Tibial artery (tissue), 4 donors: ENCODE data around the gene ABCB4.

Experiments used
- DNase-seq, 2 donors: peaks; one replicate each; pipeline ENCODE4 v3.0.0-alpha.2; 2019
- H3K27ac ChIP-seq, 2 donors: fragments of 200-600 bp; sonication (generic) in 1 of 2; 1 replicate in 1 of 2; 2 replicates in 1 of 2; pipeline ENCODE4 v1.5.1; 2018 to 2019; ENCODE audit warnings: mild to moderate bottlenecking in 1 of 2
- H3K27me3 ChIP-seq, 2 donors: fragments of 200-600 bp; sonication (generic) in 1 of 2; one replicate each; pipeline versions ENCODE4 v1.5.1 to v1.6.0; 2016 to 2019
- H3K36me3 ChIP-seq, 3 donors: fragments of 200-600 bp; sonication (generic) in 2 of 3; one replicate each; pipeline ENCODE4 v1.5.1; 2016 to 2019; ENCODE audit warnings: mild to moderate bottlenecking in 2 of 3
- H3K4me1 ChIP-seq, 4 donors: fragments of 200-600 bp; sonication (generic) in 2 of 4; 1 replicate in 3 of 4; 2 replicates in 1 of 4; pipeline ENCODE4 v1.5.1; 2016 to 2019
- H3K4me3 ChIP-seq, 2 donors: fragments of 200-600 bp; sonication (generic) in 1 of 2; 1 replicate in 1 of 2; 2 replicates in 1 of 2; pipeline ENCODE4 v1.5.1; 2018 to 2019; ENCODE audit warnings: mild to moderate bottlenecking in 2 of 2
- H3K9me3 ChIP-seq, 3 donors: fragments of 200-600 bp; sonication (generic) in 1 of 3; one replicate each; pipeline ENCODE4 v1.5.1; 2016 to 2019
- CTCF ChIP-seq, 2 experiments: fragments of 200-600 bp in 1 of 2; fragments of 450-650 bp in 1 of 2; IDR thresholded peaks; one replicate each; pipeline ENCODE4 v1.5.1; 2017 to 2019; ENCODE audit warnings: antibody characterized with exemption in 2 of 2, mild to moderate bottlenecking in 1 of 2, moderate library complexity in 1 of 2
- intact Hi-C: fragments of 100-400 bp; cut with DNase I; formaldehyde crosslinking; loops from one replicate; pipeline ENCODE4 v1.15.0; 2023; ENCODE audit warnings: low total_unique reads

The ABCB4 gene

DNA sequence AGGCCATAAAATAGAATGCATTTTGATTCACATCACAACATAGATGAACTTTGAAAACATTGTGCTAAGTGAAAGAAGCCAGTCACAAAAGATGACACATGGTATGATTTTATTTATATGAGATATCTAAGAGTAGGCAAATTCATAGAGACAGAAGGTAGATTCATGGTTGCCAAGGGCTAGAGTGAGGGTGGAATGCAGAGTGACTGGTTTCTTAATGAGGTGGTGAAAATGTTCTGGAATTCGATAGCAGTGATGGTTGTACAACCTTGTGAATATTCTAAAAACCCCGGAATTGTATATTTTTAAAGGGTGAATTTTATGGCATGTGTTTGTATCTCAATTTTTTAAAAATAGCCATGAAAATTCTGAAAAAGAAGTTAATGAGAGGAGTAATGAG lies 42.9 kb downstream of the ABCB4 start:
- H3K27me3 ChIP-seq = no peaks in the 10 kb centered on the region
- intact Hi-C loops = no loop called here
- no peaks in the 10 kb centered on the region for H3K9me3 ChIP-seq
- H3K27ac ChIP-seq = no peak overlapping the region
- TF ChIP-seq CTCF (IDR thresholded peaks at IDR 0.05) = no peak
- H3K36me3 ChIP-seq = no peaks in the 10 kb centered on the region
- H3K4me1 ChIP-seq = no peaks in the 10 kb centered on the region
- H3K4me3 ChIP-seq = no peak overlapping the region
- no peak for DNase-seq

DNA sequence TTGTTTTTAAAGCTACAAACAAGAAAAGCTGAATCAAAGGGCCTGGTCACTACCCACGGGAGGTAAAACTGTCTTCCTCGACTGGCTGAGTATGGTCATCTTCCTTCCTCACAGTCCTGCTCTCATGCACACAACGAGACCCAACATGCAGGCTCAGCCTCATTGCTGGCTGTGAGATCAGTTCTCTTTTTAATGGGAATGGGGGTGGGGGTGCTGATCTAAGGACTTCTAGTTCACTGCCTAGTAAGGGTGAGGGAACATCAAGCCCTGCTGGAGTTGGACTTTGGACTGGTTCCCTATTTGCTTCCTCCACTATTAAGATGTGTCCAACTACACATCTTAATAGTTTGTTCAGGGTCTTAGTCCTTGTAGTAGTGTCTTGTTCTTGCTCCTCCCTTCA lies 48.2 kb downstream of the ABCB4 start:
- Histone ChIP-seq H3K4me1 (no peaks in the 10 kb centered on the region), H3K27ac (no peak overlapping the region), H3K9me3 (no peaks in the 10 kb centered on the region), H3K27me3 (no peaks in the 10 kb centered on the region), H3K36me3 (no peaks in the 10 kb centered on the region), H3K4me3 (no peak overlapping the region)
- intact Hi-C loops = no loop called here
- DNase-seq = peak in 1 of 2 donors; percentile 29
- no peak for TF ChIP-seq CTCF (IDR thresholded peaks at IDR 0.05)

DNA sequence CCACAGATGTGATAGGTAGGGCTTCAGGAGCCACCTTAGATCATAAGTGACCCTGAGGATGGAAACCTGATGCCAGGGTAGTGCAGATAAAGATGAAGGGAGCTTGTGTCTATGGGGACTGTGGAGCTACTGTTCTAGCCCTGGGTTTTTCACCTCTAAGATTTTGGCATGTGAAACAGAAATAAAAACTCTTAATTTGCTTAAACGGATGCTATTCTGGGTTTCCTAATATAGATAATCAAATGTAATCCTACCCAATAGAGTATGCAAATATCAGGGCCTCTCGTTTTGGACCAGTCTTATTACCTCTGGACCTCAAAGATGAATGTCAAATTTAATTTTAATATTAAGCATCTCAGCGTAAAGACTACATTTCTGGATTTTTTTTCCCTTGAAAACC lies 49.3 kb downstream of the ABCB4 start:
- Histone ChIP-seq H3K27ac (no peak overlapping the region), H3K4me3 (no peak overlapping the region), H3K36me3 (no peaks in the 10 kb centered on the region), H3K27me3 (no peaks in the 10 kb centered on the region), H3K4me1 (no peaks in the 10 kb centered on the region), H3K9me3 (no peaks in the 10 kb centered on the region)
- no peak for DNase-seq
- no peak for TF ChIP-seq CTCF (IDR thresholded peaks at IDR 0.05)
- intact Hi-C loops = no loop called here

GRCh38 chr7:87424075-87424474 lies 51.4 kb downstream of the ABCB4 start:
- no peaks in the 10 kb centered on the region for H3K9me3 ChIP-seq
- H3K4me3 ChIP-seq = no peak overlapping the region
- no peaks in the 10 kb centered on the region for H3K4me1 ChIP-seq
- DNase-seq = no peak
- TF ChIP-seq CTCF (IDR thresholded peaks at IDR 0.05) = no peak
- H3K36me3 ChIP-seq = no peaks in the 10 kb centered on the region
- H3K27ac ChIP-seq = no peak overlapping the region
- no peaks in the 10 kb centered on the region for H3K27me3 ChIP-seq
- intact Hi-C loops = no loop called here

DNA sequence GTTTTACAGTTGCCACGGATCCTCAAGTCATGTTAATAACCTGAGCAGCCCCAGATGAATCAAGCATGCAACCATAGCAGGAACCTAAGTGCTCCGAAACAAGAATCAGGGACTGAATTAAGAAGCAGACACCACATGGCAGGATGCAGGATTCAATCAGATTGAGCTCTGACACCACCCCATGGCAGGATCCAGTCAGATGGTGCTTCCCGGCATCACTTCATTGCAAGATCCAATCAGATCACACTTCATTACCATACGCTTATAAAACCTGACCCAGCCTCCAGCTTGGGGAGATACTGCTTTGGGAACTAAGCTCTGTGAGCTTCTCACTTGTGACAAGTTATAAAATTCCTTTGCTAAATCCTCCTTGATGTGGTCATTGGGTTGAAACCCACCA lies 55.3 kb downstream of the ABCB4 start:
- no peaks in the 10 kb centered on the region for H3K9me3 ChIP-seq
- intact Hi-C loops = no loop called here
- H3K36me3 ChIP-seq = no peaks in the 10 kb centered on the region
- DNase-seq = no peak
- H3K4me3 ChIP-seq = no peak overlapping the region
- no peak for TF ChIP-seq CTCF (IDR thresholded peaks at IDR 0.05)
- no peaks in the 10 kb centered on the region for H3K4me1 ChIP-seq
- H3K27me3 ChIP-seq = no peaks in the 10 kb centered on the region
- no peak overlapping the region for H3K27ac ChIP-seq
